HepG2 (cell line): ENCODE measurements around the gene LRRC45. TPM values are rescaled to one million over a fixed set of nuclear protein-coding genes. Genes with fewer than 3 reads are reported as not detected.

Experiments used
- BHLHE40 ChIP-seq: IDR thresholded peaks from 2 replicates; pipeline ENCODE4 v1.6.1; 2011; ENCODE audit warnings: low read length, improper control_type of control experiment
- CSRNP1 ChIP-seq: sonication (generic); formaldehyde crosslinking; IDR thresholded peaks from 2 replicates; pipeline ENCODE4 v1.8.1; 2023; ENCODE audit warnings: mild to moderate bottlenecking, missing genetic modification reagents
- ETV5 ChIP-seq: IDR thresholded peaks from 2 replicates; pipeline ENCODE4 v1.6.1; 2018; ENCODE audit warnings: missing biosample characterization, missing genetic modification reagents, inconsistent platforms, borderline replicate concordance
- HBP1 ChIP-seq: IDR thresholded peaks from 2 replicates; pipeline ENCODE4 v1.6.1; 2016; ENCODE audit warnings: low read depth, control low read depth
- IRX3 ChIP-seq: sonication (generic); formaldehyde crosslinking; IDR thresholded peaks from 2 replicates; pipeline ENCODE4 v1.8.1; 2023; ENCODE audit warnings: mild to moderate bottlenecking, low read depth, missing genetic modification reagents, borderline replicate concordance
- JARID2 ChIP-seq: sonication (generic); formaldehyde crosslinking; IDR thresholded peaks from 2 replicates; pipeline ENCODE4 v1.8.1; 2023; ENCODE audit warnings: missing genetic modification reagents, inconsistent platforms; ENCODE audit not compliant: insufficient replicate concordance
- KDM3A ChIP-seq: IDR thresholded peaks from 2 replicates; pipeline ENCODE4 v1.6.1; 2018; ENCODE audit warnings: low read depth, missing compliant biosample characterization
- MAX ChIP-seq: IDR thresholded peaks from 2 replicates; pipeline ENCODE4 v1.6.1; 2012; ENCODE audit warnings: inconsistent platforms
- MAZ ChIP-seq, 2 experiments: sonication (generic) in 1 of 2; formaldehyde crosslinking in 1 of 2; IDR thresholded peaks; 2 replicates each; pipeline versions ENCODE4 v1.5.0 to v1.6.1; 2012 to 2020; ENCODE audit warnings: low read depth in 2 of 2, mild to moderate bottlenecking in 2 of 2, borderline replicate concordance in 1 of 2, improper control_type of control experiment in 1 of 2, low read length in 1 of 2, missing genetic modification reagents in 1 of 2, moderate library complexity in 1 of 2
- NCOA2 ChIP-seq: sonication (generic); formaldehyde crosslinking; IDR thresholded peaks from 2 replicates; pipeline ENCODE4 v1.8.0; 2022; ENCODE audit warnings: inconsistent platforms
- POLR2AphosphoS5 ChIP-seq: IDR thresholded peaks from 2 replicates; pipeline ENCODE4 v1.6.1; 2012; ENCODE audit warnings: low read depth, low read length
- USF2 ChIP-seq, 2 experiments: sonication (generic) in 1 of 2; formaldehyde crosslinking in 1 of 2; IDR thresholded peaks; 2 replicates each; pipeline versions ENCODE4 v1.5.1 to v1.6.1; 2011 to 2020; ENCODE audit warnings: borderline replicate concordance in 1 of 2, low read depth in 1 of 2, low read length in 1 of 2, mild to moderate bottlenecking in 1 of 2, missing genetic modification reagents in 1 of 2, moderate library complexity in 1 of 2
- WIZ ChIP-seq: sonication (generic); formaldehyde crosslinking; IDR thresholded peaks from 2 replicates; pipeline ENCODE4 v1.5.1; 2020; ENCODE audit warnings: mild to moderate bottlenecking, missing genetic modification reagents
- ZFY ChIP-seq: sonication (generic); formaldehyde crosslinking; IDR thresholded peaks from 2 replicates; pipeline ENCODE4 v1.4.0; 2020; ENCODE audit warnings: missing genetic modification reagents
- ZNF20 ChIP-seq: sonication (generic); formaldehyde crosslinking; IDR thresholded peaks from 2 replicates; pipeline ENCODE4 v1.4.0; 2020; ENCODE audit warnings: mild to moderate bottlenecking, moderate library complexity, missing genetic modification reagents
- ZNF232 ChIP-seq: sonication (generic); formaldehyde crosslinking; IDR thresholded peaks from 2 replicates; pipeline ENCODE4 v1.4.0; 2020; ENCODE audit warnings: missing genetic modification reagents, borderline replicate concordance
- ZNF234 ChIP-seq: sonication (generic); formaldehyde crosslinking; conservative IDR thresholded peaks from 2 replicates; pipeline ENCODE4 v1.5.1; 2020; ENCODE audit warnings: mild to moderate bottlenecking, missing genetic modification reagents
- ZNF235 ChIP-seq: sonication (generic); formaldehyde crosslinking; IDR thresholded peaks from 2 replicates; pipeline ENCODE4 v1.8.1; 2023; ENCODE audit warnings: mild to moderate bottlenecking, missing genetic modification reagents, borderline replicate concordance
- ZNF260 ChIP-seq: sonication (generic); formaldehyde crosslinking; IDR thresholded peaks from 2 replicates; pipeline ENCODE4 v1.4.0; 2020; ENCODE audit warnings: missing genetic modification reagents, low read depth, mild to moderate bottlenecking, borderline replicate concordance
- ZNF296 ChIP-seq: sonication (generic); formaldehyde crosslinking; conservative IDR thresholded peaks from 2 replicates; pipeline ENCODE4 v1.5.0; 2020; ENCODE audit warnings: mild to moderate bottlenecking, missing genetic modification reagents
- ZNF562 ChIP-seq: sonication (generic); formaldehyde crosslinking; IDR thresholded peaks from 2 replicates; pipeline ENCODE4 v1.8.0; 2022; ENCODE audit warnings: missing genetic modification reagents, borderline replicate concordance
- ZNF7 ChIP-seq: IDR thresholded peaks from 2 replicates; pipeline ENCODE4 v1.6.1; 2016; ENCODE audit warnings: missing biosample characterization, missing genetic modification reagents
- ZNF773 ChIP-seq: sonication (generic); formaldehyde crosslinking; IDR thresholded peaks from 2 replicates; pipeline ENCODE4 v1.4.0; 2020; ENCODE audit warnings: missing genetic modification reagents, borderline replicate concordance
- ZNF839 ChIP-seq: sonication (generic); formaldehyde crosslinking; IDR thresholded peaks from 2 replicates; pipeline ENCODE4 v1.4.0; 2020; ENCODE audit warnings: missing genetic modification reagents, mild to moderate bottlenecking, borderline replicate concordance
- polyA plus RNA-seq, 8 experiments: library from polyadenylated mRNA; depleted of rRNA in 3 of 8; stranded (reverse) in 7 of 8; unstranded in 1 of 8; fragments of >200 nt; fragmentation: Illumina TruSeq in 4 of 8; extraction: Trizol in 4 of 8; gene quantifications; 2 replicates each; pipeline versions ENCODE4 v1.2.1 to v1.2.3, GENCODE V29; 2011 to 2016; ENCODE audit warnings: low read depth in 4 of 8, missing spikeins in 1 of 8, mixed read lengths in 1 of 8; ENCODE audit not compliant: insufficient read depth in 1 of 8
- total RNA-seq, 5 experiments: library from RNA; depleted of rRNA; stranded (reverse); fragments of >200 nt; fragmentation: Illumina TruSeq; extraction: Trizol; gene quantifications; 2 replicates each; pipeline ENCODE4 v1.2.3, GENCODE V29; 2016; ENCODE audit warnings: low read depth in 1 of 5

LRRC45 gene
- total and polyA plus RNA-seq, 2 of the 13 experiments (the other 11 are each of a cell fraction or from before 2014, with no cell fraction given), result 11.6 to 48.1 TPM

- TF ChIP-seq HBP1 (CRISPR knock-in tag) (no peak; the same call in 1 of the 2 replicates), IRX3 (no peak), POLR2AphosphoS5 (peak; percentile 5), MAX (no peak), ZNF562 (no peak; the same call in 1 of the 2 replicates), ZFY (CRISPR knock-in tag) (peak; percentile 65), WIZ (no peak), NCOA2 (CRISPR knock-in tag) (no peak; the same call in 1 of the 2 replicates), ZNF773 (no peak), CSRNP1 (CRISPR knock-in tag) (no peak), ZNF260 (CRISPR knock-in tag) (no peak), USF2 (IDR thresholded peaks at IDR 0.05; ENCODE audit: low read depth, low read length) (no peak), USF2 (CRISPR knock-in tag; IDR thresholded peaks at IDR 0.05; ENCODE audit: borderline replicate concordance) (no peak), MAZ (IDR thresholded peaks at IDR 0.05; ENCODE audit: borderline replicate concordance, low read depth, low read length) (peak; percentile 87), MAZ (CRISPR knock-in tag; IDR thresholded peaks at IDR 0.05; ENCODE audit: low read depth) (peak; percentile 75), ZNF7 (CRISPR knock-in tag) (no peak), JARID2 (CRISPR knock-in tag) (no peak), ZNF20 (no peak), BHLHE40 (peak; percentile 84), ZNF234 (CRISPR knock-in tag) (no peak), ZNF296 (CRISPR knock-in tag) (peak; percentile 86), ETV5 (no peak), ZNF235 (CRISPR knock-in tag) (0 out of 2 replicates have a peak, but pooled peaks have one; percentile 16), ZNF232 (CRISPR knock-in tag) (no peak), ZNF839 (peak; percentile 70; the same call in 1 of the 2 replicates), KDM3A (CRISPR knock-in tag) (peak; percentile 44; the same call in 1 of the 2 replicates)
Measured at GRCh38 chr17:81999976-82000802, 22.9 kb upstream of the LRRC45 start (continued).
